Osteocyte (in vitro differentiated cells): ENCODE results near the gene RABGAP1. TPM values are rescaled to one million over a fixed set of nuclear protein-coding genes. Genes with fewer than 3 reads are reported as not detected.
A peak's percentile ranks its signal among the peaks of the same experiment; 100 is the strongest.

Experiments used
- DNase-seq: peaks from one replicate; pipeline ENCODE4 v3.0.0; 2021; ENCODE audit warnings: mixed read lengths; ENCODE audit not compliant: unreplicated experiment; ENCODE audit errors: extremely low spot score
- H3K27ac Mint-ChIP-seq: one replicate; pipeline ENCODE4 v1.8.0; 2021; ENCODE audit warnings: mild to moderate bottlenecking, mixed read lengths; ENCODE audit not compliant: unreplicated experiment
- H3K27me3 Mint-ChIP-seq: one replicate; pipeline ENCODE4 v1.8.0; 2021; ENCODE audit warnings: mixed read lengths; ENCODE audit not compliant: unreplicated experiment
- H3K36me3 Mint-ChIP-seq: one replicate; pipeline ENCODE4 v1.8.0; 2021; ENCODE audit warnings: mixed read lengths; ENCODE audit not compliant: unreplicated experiment
- H3K4me1 Mint-ChIP-seq: one replicate; pipeline ENCODE4 v1.8.0; 2021; ENCODE audit warnings: mixed read lengths; ENCODE audit not compliant: unreplicated experiment
- H3K4me3 Mint-ChIP-seq: one replicate; pipeline ENCODE4 v1.8.0; 2021; ENCODE audit warnings: mild to moderate bottlenecking, moderate library complexity, mixed read lengths; ENCODE audit not compliant: unreplicated experiment
- H3K9me3 Mint-ChIP-seq: one replicate; pipeline ENCODE4 v1.8.0; 2021; ENCODE audit warnings: mixed read lengths; ENCODE audit not compliant: unreplicated experiment
- total RNA-seq: library from RNA; stranded (reverse); gene quantifications from 2 replicates; pipeline ENCODE4 v1.2.1, GENCODE V29; 2021
- TF ChIP-seq, protein P1 (sequence below): fragments of 200-600 bp; sonication (generic); IDR thresholded peaks from 2 replicates; pipeline ENCODE4 v1.5.0; 2021; ENCODE audit warnings: antibody characterized with exemption, mild to moderate bottlenecking, moderate library complexity

Gene RABGAP1
- total RNA-seq, 1 donor from 2014 or later, result 88.4 TPM

DNA sequence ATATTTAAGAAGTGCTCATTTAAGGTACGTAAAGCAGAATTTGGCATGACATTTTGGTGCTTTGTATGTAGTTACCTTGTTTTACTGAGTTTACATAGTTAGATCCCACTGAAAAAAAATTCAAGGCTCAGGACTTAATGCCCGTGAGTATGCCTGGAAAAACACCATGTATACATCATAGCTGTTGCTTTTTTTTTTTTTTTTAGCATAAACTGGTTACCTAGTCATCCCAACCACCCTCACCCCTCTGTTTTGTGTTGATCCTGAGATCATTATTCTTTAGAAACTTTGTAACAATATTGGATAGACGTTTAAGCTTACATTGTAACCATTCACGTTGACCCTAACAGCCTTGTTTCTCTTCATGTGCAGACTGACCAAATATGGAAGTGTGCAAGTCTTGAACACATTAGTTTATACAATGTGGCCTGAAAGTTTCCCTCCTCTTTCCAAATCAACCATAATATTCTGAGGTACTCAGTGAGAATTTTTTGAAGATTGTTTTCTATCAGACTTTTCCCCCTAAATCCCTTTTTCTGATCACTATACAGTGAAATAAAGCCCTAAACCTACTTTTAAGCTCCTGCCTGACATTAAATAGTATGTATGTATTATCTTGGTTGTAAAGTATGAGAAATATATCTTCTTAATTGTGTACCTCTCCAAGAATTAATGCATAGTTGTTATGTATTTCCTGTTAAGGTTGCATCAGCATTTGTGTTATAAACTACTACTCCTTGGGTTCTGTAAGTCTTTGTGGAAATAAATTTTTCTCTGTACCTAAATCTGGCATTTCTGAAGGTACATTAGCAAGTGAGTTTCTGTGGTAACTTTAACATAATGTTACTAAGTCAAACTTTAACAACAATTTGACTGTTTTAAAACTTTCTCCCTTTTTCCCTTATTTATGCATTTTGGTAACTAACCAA is 4.4 kb downstream of the RABGAP1 start:
- H3K4me3 Mint-ChIP-seq, result peak overlapping the region; percentile 12
- H3K36me3 Mint-ChIP-seq, result peaks cover 1% of the 10 kb centered on the region
- no peaks in the 10 kb centered on the region for H3K27me3 Mint-ChIP-seq
- H3K9me3 Mint-ChIP-seq, result no peaks in the 10 kb centered on the region
- DNase-seq, result no peak
- peak overlapping the region; percentile 70 for H3K27ac Mint-ChIP-seq
- TF ChIP-seq, protein P1, sequence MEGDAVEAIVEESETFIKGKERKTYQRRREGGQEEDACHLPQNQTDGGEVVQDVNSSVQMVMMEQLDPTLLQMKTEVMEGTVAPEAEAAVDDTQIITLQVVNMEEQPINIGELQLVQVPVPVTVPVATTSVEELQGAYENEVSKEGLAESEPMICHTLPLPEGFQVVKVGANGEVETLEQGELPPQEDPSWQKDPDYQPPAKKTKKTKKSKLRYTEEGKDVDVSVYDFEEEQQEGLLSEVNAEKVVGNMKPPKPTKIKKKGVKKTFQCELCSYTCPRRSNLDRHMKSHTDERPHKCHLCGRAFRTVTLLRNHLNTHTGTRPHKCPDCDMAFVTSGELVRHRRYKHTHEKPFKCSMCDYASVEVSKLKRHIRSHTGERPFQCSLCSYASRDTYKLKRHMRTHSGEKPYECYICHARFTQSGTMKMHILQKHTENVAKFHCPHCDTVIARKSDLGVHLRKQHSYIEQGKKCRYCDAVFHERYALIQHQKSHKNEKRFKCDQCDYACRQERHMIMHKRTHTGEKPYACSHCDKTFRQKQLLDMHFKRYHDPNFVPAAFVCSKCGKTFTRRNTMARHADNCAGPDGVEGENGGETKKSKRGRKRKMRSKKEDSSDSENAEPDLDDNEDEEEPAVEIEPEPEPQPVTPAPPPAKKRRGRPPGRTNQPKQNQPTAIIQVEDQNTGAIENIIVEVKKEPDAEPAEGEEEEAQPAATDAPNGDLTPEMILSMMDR, result no peak
- H3K4me1 Mint-ChIP-seq, result peaks cover 65% of the 10 kb centered on the region

DNA sequence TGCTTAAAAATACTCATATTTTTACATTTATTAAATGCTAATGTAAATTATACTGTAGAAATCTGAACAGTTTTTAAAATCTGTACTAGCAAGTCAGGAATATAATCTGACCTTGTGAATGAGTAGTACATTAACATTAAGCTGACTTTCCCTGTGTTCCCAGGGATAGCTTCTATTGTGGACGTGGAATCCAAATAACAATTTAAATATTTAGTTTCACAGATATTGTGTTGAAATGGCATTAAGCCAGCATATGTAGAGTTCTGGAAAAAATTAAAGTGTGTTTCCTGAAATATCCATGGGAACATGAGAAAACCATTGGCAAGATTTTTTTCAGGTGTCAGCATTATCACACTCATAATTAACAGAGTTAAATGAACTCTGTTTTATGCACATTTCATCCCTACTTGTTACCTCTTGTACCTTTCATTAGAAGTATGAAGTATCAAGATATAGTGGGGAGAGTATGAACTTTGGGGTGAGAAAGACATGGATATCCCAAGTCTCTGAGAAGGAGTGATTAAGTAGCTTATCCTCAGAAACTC is 5.7 kb downstream of the RABGAP1 start:
- H3K27me3 Mint-ChIP-seq, result no peaks in the 10 kb centered on the region
- peaks cover 68% of the 10 kb centered on the region for H3K4me1 Mint-ChIP-seq
- H3K36me3 Mint-ChIP-seq, result peaks cover 1% of the 10 kb centered on the region
- DNase-seq, result no peak
- H3K4me3 Mint-ChIP-seq, result no peak overlapping the region
- TF ChIP-seq, protein P1, result no peak
- peak overlapping the region; percentile 14 for H3K27ac Mint-ChIP-seq
- H3K9me3 Mint-ChIP-seq, result no peaks in the 10 kb centered on the region

DNA sequence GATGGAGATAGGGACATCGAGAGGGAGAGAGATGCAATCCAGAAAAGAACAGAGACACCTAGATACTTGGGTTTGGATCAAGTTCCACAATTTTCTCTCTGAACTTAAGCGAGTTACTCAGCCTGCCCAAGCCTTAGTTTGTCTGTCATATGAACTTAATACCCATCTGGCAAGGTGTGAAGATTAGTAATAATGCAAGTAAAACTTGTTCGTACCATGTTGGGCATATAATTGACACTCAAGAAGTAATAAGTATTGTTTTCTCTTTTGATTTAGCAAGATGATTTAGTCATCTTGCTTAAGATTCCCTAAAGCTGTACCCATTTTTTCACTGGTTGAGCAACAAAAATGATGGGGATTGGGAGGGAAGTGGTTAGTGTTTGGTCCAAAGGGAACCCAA is 7.5 kb downstream of the RABGAP1 start:
- no peak overlapping the region for H3K4me3 Mint-ChIP-seq
- H3K4me1 Mint-ChIP-seq, result peaks cover 61% of the 10 kb centered on the region
- H3K9me3 Mint-ChIP-seq, result no peaks in the 10 kb centered on the region
- H3K36me3 Mint-ChIP-seq, result peaks cover 1% of the 10 kb centered on the region
- H3K27ac Mint-ChIP-seq, result peak overlapping the region; percentile 71
- no peak for DNase-seq
- no peaks in the 10 kb centered on the region for H3K27me3 Mint-ChIP-seq
- TF ChIP-seq, protein P1, result no peak

DNA sequence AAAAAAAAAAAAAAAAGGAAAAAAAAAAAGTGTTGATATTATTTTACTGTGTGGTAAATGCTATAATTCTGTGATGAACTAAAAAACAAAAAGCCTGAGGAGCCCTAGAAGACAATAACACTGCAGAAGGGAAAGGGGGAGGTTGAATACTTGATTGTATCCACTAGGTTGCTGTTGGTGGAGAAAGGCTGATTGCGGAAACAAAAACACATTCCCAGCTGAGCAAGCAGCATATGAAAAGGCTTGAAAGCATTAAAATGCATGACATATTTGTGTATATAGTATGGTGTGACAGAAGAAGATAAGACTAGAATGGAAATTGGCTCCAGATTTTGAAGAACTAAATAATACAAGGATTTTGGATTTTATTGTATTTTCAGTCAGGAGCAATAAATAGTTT is 8.9 kb downstream of the RABGAP1 start:
- TF ChIP-seq, protein P1, result no peak
- peaks cover 1% of the 10 kb centered on the region for H3K36me3 Mint-ChIP-seq
- no peak for DNase-seq
- peaks cover 65% of the 10 kb centered on the region for H3K4me1 Mint-ChIP-seq
- H3K4me3 Mint-ChIP-seq, result no peak overlapping the region
- no peaks in the 10 kb centered on the region for H3K27me3 Mint-ChIP-seq
- H3K27ac Mint-ChIP-seq, result peak overlapping the region; percentile 28
- no peaks in the 10 kb centered on the region for H3K9me3 Mint-ChIP-seq

DNA sequence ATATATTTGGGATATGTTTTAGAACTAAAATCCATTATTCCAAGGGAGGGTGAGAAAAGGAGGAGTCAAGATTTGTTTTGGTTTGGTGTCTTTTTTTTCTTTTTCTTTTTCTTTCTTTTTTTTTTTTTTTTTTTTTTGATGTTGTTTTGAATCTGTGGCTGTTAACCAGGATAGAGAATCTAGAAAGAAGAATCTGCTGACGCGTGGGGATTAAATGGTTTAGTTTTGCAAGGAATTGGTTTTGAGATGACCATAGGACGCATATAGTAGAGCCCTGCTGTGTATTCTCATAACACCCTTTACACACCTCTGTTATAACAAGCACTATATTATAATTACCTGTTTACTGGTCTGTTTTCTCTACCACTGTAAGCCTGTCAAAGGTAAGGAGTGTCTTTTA is 9.4 kb downstream of the RABGAP1 start:
- Mint-ChIP-seq H3K27ac (no peak overlapping the region), H3K27me3 (no peaks in the 10 kb centered on the region), H3K36me3 (no peaks in the 10 kb centered on the region), H3K4me1 (peaks cover 66% of the 10 kb centered on the region), H3K4me3 (no peak overlapping the region), H3K9me3 (no peaks in the 10 kb centered on the region)
- TF ChIP-seq, protein P1, result no peak
- no peak for DNase-seq
